ENCODE measurements around the gene SYT7.

The SYT7 gene

DNA sequence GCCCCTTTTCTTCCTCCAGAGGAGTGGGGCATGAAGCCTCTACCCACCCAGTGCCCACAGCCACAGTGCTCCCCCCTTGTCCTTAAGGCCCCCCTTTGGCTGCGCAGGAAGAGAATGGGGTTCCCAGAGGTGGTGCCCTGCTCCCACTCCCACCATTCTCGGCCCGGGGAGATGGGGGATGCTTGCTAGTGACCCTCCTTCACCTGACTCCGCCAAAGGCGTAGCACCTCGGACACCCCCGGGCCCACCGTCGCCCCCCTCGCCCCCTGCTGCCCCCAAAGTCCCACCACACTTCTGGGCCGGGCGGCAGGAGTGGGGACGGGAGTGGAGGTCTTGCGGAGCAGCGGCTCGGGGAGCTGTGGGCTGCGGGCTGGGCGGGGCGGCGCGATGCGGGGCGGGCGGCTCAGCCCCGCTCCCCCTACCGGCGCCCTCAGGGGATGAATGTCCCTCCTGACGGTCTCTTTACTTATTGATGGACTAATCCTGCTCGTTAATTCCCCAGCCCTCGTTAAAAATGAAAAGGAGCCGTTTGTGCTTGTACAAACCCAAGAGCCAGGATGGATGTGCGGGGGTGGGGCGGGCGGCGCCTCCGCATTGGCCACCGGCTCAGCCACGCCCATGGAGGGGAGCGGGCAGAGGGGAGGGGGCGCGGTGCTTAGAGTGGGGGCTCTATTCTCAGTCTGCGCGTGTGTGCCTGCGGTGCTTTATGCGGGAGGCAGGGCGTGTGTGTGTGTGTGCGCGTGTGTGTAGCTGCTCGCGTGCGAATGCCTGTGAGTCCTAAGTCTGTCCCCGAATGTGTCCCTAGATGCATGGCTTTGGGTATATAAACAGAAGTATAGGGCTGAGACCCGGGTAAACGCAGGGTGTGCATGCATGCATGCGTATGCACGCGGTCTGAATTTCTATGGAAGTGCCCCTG is 25.6 kb downstream of the SYT7 start:
- peak in 2 of 58 donors; percentile 20 to 47 for DNase-seq

DNA sequence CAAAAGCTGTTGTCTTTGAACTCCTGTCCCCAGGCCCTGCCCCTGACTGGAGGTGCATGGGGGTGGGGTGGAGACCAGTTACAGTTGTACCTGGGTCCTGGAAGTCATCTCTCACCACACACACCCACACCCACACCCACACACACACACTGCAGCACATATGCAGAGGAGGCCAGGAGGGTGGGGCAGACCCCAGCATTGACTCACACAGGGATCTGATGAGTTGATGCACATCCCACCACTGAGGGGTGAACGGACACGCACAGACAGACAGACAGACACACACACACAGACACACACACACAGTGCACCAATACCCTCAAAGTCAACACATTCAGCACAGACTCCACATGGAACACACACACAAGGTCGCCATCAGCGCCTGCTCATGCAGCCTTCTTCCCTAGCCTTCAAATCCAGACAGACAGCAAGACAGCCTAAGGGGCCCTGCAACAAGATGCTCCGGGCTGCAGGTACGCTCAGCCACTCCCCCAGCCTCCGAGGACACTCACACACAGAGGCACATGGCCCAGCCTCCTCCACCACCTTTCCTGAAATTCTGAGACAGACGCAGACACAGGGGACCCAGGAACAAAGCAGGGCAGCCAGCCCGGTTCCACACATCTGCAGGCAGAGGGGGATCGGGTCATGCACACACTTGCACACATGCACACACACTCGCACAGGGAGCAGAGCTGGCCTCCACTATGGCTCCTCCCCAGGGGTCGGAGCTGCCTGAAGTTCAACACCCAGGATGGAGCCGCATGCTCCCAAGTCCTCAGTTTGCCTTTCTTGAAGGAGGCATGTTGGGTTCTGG is 26.5 kb downstream of the SYT7 start:
- DNase-seq: no peak

- no peak for DNase-seq
Observed at GRCh38 chr11:61553373-61554171, 27.3 kb downstream of the SYT7 start.

GRCh38 chr11:61552108-61552635 is 28.7 kb downstream of the SYT7 start:
- no peak for DNase-seq

DNA sequence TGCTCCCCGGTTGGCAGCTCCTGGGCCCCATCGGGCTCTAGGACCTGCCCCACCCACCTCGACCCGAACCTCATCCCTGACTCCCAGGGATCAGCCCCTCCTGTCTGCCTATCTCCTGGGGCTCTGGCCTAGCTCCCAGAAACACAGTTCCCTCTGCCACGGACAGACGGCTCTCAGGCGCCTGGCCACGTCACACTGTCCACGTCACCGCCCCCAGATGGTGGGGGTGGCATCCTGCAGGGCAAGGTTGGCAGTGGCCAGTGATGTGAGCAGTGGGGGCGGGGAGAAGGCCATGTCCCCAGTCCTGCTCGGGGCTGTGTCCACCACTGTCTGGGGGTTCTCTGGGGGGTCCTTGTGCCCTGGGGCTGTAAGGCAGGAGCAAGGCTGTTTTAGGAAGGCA is 29.2 kb downstream of the SYT7 start:
- DNase-seq: peak in 15 of 58 donors; percentile 8 to 43 (median 26)

- no peak for DNase-seq
Observed at GRCh38 chr11:61550665-61551227, 30.1 kb downstream of the SYT7 start.

DNA sequence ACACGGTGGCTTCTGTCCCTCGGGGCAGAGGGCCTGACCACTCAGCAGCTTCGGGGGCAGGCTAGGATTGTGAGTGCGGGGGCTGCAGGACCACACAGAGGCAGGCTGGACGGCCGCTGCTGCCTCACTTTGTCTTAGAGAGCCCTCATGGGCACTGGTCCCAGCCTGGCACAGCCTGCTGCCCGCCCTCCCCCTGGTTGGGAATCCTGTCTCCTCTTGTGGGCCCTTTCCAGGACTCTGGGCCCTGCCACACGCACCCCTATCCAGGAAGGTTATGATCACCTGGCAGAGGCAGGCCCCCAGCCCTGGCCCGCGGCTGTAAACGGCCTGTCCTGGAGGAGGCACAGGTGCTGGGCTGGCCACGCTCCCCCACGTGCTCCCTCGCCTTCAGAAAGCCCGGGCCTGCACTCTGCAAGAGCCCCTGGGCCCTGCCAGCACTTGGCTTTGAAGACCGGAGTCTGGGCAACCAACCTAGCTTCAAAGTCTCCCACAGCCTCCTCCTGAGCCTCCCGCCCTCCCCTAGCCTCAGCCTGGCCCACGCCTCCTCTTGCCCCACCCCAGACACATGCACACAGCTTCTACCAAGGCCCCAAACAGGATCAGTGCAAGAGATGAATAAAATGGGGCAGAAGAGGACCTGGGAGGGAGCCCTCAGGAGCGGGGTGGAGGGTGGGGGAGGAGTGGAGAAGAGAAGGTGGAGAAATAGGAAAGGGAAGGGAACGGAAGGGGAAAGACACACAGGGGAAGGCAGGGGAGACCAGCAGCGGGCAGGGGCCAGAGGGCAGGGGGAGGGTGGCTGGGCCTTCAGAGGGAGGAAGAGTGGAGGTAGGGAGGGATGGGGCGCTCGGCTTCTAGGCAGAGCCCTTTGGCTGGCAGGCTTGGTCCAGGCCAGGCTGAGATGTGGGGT is 31.0 kb downstream of the SYT7 start:
- peak in 35 of 58 donors; percentile 15 to 78 (median 43) for DNase-seq

DNA sequence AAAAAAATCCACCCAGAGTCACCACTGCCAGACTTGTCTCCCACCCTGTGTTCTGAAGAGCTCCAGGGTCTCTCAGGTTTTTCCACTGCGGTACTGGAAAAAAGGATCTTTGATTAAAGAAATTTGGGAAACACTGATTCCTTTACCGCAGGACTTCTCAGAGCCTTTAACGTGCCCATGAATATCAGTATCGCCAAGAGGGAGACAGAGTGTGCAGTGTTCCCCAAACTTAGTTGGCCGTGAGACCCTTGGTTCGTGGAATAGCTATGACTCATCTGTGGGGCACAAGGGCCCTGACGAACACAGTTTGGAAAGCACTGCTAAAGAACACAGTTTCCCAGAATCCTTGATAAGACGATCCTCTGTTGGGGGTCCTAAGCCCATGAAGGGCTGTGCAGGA is 31.7 kb downstream of the SYT7 start:
- DNase-seq: peak in 1 of 58 donors; percentile 41

DNA sequence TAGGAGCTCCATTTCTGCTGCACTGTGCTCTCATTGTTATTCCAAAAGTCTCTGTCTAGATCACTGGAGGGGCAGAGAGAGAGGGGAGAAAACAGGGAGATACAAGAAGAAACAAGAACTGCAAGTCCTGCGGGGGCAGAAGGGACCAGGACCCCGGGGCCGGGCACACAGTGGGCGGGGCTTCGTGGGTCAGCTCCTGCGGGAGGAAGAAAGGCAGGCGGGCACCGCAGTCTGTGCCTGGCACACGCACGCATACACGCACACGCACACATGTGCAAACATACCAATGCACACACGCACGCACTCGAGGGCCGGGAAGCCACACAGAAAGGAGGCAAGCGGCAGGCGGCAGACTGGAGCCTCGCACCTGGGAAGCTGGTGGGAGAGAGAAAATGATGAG is 33.6 kb downstream of the SYT7 start:
- no peak for DNase-seq

- DNase-seq: no peak
Observed at GRCh38 chr11:61546663-61547062, 34.2 kb downstream of the SYT7 start.

DNA sequence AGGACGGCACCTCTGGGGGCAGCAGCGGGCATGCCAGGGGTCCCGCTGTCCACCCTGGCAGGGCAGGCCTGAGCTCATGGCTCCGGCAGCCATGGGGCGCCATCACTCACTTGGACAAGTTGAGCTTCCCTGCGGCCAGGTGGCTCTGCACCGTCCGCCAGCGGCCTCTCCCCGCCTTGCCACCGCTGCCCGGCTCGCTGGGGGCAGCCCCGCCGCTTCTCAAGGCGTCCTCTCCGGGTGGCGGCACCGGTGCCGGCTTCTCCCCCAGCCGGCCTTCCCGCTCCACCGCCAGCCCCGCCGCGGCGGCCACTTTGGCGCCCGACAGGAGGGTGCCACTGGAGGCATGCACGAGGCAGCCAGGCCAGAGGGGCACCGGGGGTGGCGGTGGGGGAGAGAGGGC is 35.0 kb downstream of the SYT7 start:
- DNase-seq: no peak

DNA sequence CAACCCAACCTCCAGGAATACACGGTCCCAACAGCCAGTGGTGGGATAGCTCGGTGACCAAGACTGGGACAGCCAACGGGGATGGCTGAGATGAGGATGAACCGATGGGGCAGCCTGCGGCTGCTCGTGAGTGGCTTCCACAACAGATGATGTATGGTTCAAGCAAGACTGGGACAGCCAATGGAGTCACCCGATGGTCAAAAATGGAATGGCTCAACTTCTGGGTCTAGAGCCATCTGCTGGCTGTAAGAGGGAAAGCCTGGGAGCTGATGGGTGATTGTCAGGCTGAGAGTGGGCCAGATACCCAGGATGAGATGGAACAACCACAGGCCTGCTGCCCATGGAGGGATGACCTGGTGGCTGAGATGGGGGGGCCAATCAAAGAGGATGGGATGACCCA is 35.5 kb downstream of the SYT7 start:
- DNase-seq: no peak

- DNase-seq: no peak
Observed at GRCh38 chr11:61544466-61544865, 36.4 kb downstream of the SYT7 start.

DNA sequence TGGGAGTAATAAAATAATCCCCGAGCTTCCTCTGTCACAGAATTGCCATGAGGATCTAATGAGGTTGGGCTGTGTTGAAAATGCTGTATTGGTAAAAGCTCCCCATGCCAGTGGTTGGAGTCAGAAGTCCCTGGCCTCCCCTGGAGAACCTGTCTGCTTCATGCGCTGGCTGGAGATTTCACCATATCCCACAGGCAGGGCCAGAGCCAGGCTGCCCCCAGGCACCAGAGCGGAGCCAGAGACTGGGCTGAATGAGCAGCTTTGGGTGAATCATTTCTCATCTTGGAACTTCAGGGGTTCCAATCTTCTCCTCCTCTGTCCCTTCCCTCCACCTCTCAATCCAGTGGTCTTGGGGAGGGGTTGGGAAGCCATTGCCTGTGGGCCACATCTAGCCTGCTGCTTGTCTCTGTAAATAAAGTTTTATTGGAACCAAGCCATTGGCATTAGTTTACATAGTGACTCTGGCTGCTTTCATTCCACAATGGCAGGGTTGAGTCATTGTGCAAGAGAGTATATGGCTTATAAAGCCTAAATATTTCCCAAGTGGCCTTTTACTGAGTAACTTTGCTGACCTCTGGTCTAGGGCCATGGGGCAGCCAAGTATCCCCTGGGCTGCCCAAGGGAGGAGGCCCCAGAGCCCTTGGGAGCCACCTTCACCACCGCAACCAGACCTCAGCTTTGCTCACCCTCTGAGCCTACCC is 37.1 kb downstream of the SYT7 start:
- DNase-seq: no peak

DNA sequence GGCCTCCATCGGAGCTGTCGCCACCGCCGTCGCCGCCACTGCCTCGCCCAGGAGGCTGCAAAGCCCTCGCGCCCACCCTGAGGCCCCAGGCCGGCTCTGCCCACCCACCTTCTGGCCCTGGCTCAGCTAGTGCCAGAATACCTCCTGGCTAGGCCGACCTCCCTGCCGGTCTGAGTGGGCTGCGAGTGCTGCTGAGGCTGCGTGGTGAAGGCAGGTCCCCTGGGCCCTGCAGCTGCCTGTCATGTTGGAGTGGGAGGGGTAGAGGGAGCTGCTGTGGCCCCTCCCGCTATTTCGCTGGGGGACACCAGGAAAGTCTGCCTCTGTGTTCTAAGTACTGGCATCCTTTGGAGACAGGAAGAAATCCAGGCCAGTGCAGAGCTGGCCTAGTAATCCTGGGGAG is 38.2 kb downstream of the SYT7 start:
- peak in 1 of 58 donors; percentile 9 for DNase-seq

- DNase-seq: peak in 19 of 58 donors; percentile 6 to 50 (median 22)
Observed at GRCh38 chr11:61542024-61542461, 38.8 kb downstream of the SYT7 start.

GRCh38 chr11:61541598-61541997 is 39.3 kb downstream of the SYT7 start:
- no peak for DNase-seq

- DNase-seq: no peak
Observed at GRCh38 chr11:61540528-61540927, 40.3 kb downstream of the SYT7 start.

- no peak for DNase-seq
Observed at GRCh38 chr11:61539831-61540357, 41.0 kb downstream of the SYT7 start.
